NCI-H2029 treated with DMSO at 0.1 percent for 48 hours (cell line): ENCODE results near the gene OSBPL10.
A peak's percentile ranks its signal among the peaks of the same experiment; 100 is the strongest.

ENCODE experiments used
- DNase-seq: peaks from one replicate; lab custom pipeline; 2025; lab: John Stamatoyannopoulos, UW

The OSBPL10 gene

GRCh38 chr3:31744913-31745312 lies 236.1 kb downstream of the OSBPL10 start:
- DNase-seq: no peak

GRCh38 chr3:31743331-31744089 lies 237.6 kb downstream of the OSBPL10 start:
- peak; percentile 90 for DNase-seq

GRCh38 chr3:31740397-31740796 lies 240.7 kb downstream of the OSBPL10 start:
- no peak for DNase-seq

GRCh38 chr3:31738412-31738811 lies 242.7 kb downstream of the OSBPL10 start:
- DNase-seq: peak; percentile 26

- DNase-seq: no peak
These were observed 245.4 kb downstream of the OSBPL10 start for GRCh38 chr3:31735667-31736066.

GRCh38 chr3:31733234-31733667 lies 247.8 kb downstream of the OSBPL10 start:
- peak; percentile 86 for DNase-seq

GRCh38 chr3:31732548-31732947 lies 248.5 kb downstream of the OSBPL10 start:
- peak; percentile 87 for DNase-seq

GRCh38 chr3:31729573-31729972 lies 251.5 kb downstream of the OSBPL10 start:
- DNase-seq: no peak

- peak; percentile 61 for DNase-seq
These were observed 252.0 kb downstream of the OSBPL10 start for GRCh38 chr3:31729082-31729481.

GRCh38 chr3:31728403-31728802 lies 252.7 kb downstream of the OSBPL10 start:
- no peak for DNase-seq

- no peak for DNase-seq
These were observed 255.1 kb downstream of the OSBPL10 start for GRCh38 chr3:31725976-31726375.

- no peak for DNase-seq
These were observed 255.5 kb downstream of the OSBPL10 start for GRCh38 chr3:31725568-31725967.

GRCh38 chr3:31724651-31725050 lies 256.4 kb downstream of the OSBPL10 start:
- no peak for DNase-seq

GRCh38 chr3:31724116-31724515 lies 256.9 kb downstream of the OSBPL10 start:
- no peak for DNase-seq

- no peak for DNase-seq
These were observed 257.4 kb downstream of the OSBPL10 start for GRCh38 chr3:31723701-31724100.

- DNase-seq: no peak
These were observed 259.4 kb downstream of the OSBPL10 start for GRCh38 chr3:31721676-31722075.

- no peak for DNase-seq
These were observed 266.4 kb downstream of the OSBPL10 start for GRCh38 chr3:31714495-31715280.

- DNase-seq: no peak
These were observed 267.2 kb downstream of the OSBPL10 start for GRCh38 chr3:31713816-31714215.

GRCh38 chr3:31710123-31710803 lies 270.8 kb downstream of the OSBPL10 start:
- no peak for DNase-seq

- DNase-seq: no peak
These were observed 271.5 kb downstream of the OSBPL10 start for GRCh38 chr3:31709526-31709925.

- DNase-seq: no peak
These were observed 272.1 kb downstream of the OSBPL10 start for GRCh38 chr3:31709005-31709404.

GRCh38 chr3:31707286-31707685 lies 273.8 kb downstream of the OSBPL10 start:
- DNase-seq: no peak

- no peak for DNase-seq
These were observed 275.3 kb downstream of the OSBPL10 start for GRCh38 chr3:31705736-31706135.
